ENCODE results near the gene DHRS1.
A peak's percentile ranks its signal among the peaks of the same experiment; 100 is the strongest.

The DHRS1 gene

GRCh38 chr14:24299255-24300191, at the start of gene DHRS1, which contains the start of gene NOP9:
DHRS1 (minus strand) TSS chr14:24299780; CDS start chr14:24299106, 674 bp downstream.
NOP9 (plus strand) TSS chr14:24299850; CDS start chr14:24299955, 105 bp downstream.
- peak; percentile 62 for DNase-seq (ENCODE audit: low read depth, low spot score)

DNA sequence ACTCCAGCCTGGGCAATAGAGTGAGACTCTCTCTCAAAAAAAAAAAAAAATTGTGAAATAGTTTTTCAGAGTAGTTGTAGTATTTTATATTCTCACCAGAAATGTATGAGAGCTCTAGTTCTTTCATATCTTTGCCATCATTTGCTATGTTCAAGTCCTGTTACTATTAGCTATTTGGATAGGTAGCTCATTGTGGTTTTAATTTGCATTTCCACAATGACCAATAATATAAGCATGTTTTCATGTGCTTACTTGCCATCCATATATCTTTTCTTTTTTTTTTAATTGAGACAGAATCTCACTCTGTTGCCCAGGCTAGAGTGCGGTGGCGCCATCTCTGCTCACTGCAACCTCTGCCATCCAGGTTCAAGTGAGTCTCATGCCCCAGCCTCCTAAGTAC, 48.6 kb upstream of the DHRS1 start:
- DNase-seq (ENCODE audit: low read depth, low spot score) = no peak

- DNase-seq (ENCODE audit: low read depth, low spot score) = no peak
Measured at GRCh38 chr14:24347134-24347533, 47.6 kb upstream of the DHRS1 start.

DNA sequence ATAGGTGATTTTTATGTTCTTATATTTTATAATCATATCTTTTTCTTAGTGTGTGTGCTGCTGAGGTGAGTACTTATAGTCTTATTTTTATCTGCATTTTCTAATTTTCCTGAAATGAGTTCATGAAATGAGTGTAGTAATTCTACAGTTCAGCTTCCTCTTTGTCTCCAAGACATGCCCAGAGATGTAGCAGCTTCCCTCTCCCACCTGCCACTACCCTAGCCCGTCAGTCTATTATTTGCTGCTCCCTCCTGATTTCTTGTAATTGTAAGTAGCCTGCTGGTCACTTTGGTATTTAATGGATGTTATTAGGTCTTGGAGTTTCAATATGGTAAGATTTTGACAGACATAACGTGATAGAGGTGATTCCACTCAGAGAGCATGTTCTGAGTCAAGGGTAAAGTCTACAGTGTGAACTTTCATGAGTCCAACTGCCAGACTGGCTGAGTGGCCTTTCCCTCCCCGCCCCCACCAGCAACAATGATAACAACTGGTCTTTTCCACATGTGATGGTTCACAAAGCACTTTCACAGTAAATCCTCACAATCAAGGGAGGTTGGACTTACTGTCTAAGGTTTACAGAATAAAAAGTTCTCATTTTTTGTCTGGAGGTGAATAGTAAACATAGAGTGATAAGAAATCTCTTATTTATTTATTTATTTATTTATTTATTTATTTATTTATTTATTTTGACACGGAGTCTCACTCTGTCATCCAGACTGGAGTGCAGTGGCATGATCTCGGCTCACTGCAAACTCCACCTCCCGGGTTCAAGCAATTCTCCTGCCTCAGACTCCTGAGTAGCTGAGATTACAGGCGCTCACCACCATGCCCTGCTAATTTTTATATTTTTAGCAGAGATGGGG, 44.4 kb upstream of the DHRS1 start:
- DNase-seq (ENCODE audit: low read depth, low spot score) = no peak

GRCh38 chr14:24342889-24343288, 43.3 kb upstream of the DHRS1 start:
- DNase-seq (ENCODE audit: low read depth, low spot score) = no peak

DNA sequence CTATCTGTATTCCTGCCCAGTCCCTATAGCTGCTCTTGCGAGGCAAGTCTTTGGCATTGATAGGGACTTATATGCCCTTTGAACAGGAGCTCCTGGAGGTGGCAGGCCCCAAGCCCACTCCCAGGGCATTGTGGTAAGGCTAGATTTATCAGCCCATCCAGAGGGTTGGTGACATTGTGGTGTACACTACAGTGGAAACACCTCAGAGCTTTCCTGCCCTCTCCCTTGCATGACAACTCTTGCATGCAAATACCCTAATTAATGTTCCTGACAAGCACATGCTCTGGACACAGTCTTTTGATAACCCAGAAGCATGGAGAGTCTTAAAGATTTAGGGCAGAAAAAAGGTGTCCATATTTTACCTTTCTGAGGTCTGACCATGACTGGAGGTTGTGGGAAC, 41.0 kb upstream of the DHRS1 start:
- no peak for DNase-seq (ENCODE audit: low read depth, low spot score)

DNA sequence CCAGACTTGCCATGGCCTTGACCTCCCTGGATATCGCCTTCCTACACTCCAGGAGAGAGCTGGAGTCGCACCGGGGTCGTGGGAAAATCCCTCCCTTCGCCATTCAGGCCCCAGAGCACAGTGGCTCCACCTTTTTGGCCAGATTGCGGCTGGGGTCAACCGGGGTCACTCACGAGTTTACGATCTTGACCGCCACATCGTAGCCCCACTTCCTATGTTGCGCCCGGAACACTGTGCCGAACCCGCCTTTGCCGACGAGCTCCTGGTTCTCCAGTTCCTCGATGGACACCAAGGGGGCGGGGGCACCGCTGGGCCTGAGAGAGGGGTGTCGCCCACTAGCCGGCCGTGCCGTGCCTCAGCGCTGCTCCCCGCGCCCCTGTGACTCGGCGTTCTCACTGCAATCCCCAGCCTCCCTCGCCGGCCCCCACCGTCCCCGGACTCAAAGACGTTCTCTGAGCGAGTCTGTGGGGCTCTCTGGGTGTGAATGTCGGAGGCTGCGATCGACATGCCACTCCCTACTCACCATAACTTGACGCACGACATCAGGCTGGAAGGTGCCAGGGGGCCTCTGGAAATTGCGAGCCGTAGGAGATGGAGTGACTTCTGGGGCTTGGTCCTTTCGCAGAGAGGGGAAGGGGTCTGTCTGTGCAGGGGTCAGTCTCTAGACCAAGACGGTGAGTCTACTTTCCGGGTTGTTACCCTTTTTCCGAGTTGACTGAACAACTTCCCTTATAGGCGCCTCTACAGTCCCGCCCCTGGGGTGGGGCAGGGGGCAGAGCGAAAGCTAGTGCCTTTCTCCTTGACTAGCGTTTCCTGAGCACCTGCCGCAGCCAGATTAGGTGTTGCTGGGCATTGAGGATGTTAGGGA, 39.9 kb upstream of the DHRS1 start, which contains the start of gene RIPK3:
TSS of gene RIPK3 (minus strand) at position 708 of the 868 bp plus-strand sequence. CDS start at position 543, 165 bp downstream.
- DNase-seq (ENCODE audit: low read depth, low spot score) = no peak

DNA sequence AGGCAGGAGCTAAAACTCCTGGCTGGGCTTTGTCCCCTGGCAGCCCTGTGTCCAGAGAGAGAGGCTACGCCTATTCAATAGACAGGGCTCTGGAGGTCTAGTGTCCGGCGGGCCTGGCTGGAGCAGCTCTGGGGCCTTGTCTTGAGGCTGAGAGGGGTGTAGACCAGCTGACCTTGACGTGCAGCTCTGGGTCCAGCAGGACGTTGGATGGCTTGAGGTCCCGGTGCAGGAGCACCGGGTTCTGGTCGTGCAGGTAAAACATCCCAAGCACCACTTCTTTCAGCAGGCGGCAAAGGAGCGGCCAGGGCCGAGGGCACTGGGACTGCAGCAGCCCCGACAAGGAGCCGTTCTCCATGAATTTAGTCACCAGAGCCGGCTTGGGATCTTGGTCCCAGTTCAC, 39.3 kb upstream of the DHRS1 start:
- DNase-seq (ENCODE audit: low read depth, low spot score) = no peak

GRCh38 chr14:24337824-24338175, 38.2 kb upstream of the DHRS1 start:
- no peak for DNase-seq (ENCODE audit: low read depth, low spot score)

DNA sequence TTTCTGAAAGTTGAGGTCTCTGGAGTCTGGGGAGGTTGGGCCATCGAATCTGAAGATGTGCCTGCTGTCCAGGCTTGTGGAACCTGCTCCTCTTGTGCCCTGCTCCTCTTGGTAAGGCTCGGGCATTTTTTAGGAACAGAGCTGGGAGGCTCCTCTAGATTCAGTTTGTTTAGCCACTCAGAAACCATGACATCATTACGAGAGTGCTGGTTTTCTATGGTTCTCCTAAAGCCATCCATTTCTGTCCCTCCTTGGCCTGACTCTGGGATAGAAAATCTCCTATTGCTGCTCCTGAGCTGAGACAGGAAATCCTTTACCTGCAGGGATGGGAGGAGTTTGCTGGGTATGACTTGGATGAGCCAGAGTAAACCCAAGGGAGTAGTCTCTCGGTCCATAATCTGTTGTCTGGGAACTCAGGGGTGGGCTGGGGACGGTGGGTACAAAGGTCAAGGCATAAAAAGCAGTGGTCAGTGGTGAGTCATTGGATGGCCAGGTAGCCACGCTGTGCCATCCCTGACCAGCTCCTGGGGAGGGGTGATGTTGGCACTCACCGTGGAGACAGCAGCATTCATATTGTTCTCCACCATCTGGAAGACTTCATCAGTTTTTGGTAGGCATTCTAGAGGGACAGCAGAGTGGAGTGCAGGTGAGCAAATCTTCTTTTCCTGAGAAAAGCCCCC, 37.7 kb upstream of the DHRS1 start:
- DNase-seq (ENCODE audit: low read depth, low spot score) = no peak

GRCh38 chr14:24335461-24336171, 36.0 kb upstream of the DHRS1 start:
- no peak for DNase-seq (ENCODE audit: low read depth, low spot score)

DNA sequence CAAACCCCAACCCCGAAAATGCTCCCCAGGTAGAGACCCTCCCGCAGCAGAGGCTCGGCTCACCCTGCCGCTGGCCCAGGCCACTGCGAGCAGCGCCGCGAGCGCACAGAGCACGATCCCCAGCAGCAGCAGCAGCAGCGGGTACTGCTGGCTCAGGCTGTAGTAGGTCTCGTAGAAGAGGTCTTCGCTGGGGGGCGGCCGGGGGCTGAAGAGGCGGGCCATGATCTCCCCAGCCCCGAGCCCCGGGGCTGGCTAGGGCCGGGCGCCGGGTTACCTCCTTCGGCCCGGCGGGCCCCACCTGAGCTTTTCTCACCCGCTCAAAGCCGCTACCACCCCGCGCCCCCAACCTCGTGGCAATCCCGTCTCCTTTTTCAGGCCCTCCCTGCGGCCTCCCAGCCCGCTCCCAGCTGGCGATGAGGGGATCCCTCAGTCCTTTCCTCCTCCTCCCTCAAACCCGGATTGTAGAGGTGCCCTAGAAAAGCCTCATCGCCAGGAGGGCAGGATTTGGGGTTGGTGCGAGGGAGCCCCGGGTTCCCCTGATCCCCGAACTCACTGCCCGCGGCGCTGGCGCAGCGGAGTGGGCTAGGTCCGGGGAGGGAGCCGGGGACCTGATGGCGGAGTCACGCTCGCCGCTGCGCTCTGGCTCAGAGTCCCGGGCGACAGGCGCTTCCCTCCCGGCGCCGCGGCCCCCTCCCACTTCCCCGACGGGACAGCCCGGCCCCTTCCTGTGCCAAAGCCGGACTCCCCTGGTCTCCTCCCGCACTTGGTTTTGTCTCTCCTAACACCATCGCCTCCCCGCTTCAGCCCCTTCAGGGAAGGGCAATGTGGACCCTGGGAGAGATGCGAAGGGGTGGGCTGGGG, 35.1 kb upstream of the DHRS1 start, which contains the start of gene ADCY4:
TSS of gene ADCY4 (minus strand) at position 641 of the 861 bp plus-strand sequence. CDS start at position 222, 419 bp downstream.
- DNase-seq (ENCODE audit: low read depth, low spot score) = no peak

- DNase-seq (ENCODE audit: low read depth, low spot score) = no peak
Measured at GRCh38 chr14:24332268-24332993, 32.9 kb upstream of the DHRS1 start.

DNA sequence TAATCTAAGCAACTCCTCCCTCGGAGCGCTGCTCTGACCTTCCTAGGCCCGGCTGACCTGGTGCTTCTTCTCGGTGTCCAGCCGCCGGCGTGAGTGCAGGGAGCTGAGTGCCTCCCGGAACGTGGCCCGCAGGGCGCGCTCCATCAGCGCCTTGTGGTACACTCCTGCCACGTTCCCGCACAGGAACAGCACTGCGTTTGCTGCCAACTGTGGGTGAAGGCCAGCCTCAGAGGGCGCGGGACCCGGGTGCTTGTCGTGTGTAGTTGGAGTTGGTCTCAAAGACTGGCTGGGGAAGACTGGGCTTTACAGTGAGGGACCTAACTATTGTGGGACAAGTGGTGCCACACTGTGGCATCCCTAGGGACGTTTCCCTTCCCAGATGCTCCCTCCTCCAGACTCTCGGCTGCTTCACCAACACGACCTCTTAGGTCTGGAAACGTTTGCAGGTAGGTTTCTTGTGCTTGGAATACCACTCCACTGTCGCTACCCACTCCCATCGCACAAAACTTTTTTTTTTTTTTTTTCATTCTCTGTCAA, 32.2 kb upstream of the DHRS1 start:
- no peak for DNase-seq (ENCODE audit: low read depth, low spot score)

- no peak for DNase-seq (ENCODE audit: low read depth, low spot score)
Measured at GRCh38 chr14:24330973-24331674, 31.5 kb upstream of the DHRS1 start.

DNA sequence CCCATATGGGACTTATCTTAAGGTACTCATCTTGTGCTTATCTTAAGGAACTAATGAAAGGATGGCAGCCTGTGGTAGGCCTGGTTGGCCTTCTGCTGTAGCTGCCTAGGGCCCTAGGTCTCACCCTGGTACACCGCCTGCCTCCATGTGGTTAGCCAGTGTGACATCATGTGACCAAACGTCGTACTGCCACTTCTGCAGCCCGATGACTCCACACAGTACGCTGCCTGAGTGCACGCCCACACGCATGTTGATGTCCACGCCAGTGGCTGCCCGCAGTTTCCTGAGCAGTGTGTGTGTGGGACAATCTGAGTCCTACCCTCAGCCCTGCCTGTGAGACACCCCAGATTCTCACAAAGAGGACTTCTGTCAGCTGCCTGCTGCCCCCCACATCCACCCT, 30.2 kb upstream of the DHRS1 start:
- DNase-seq (ENCODE audit: low read depth, low spot score) = no peak

GRCh38 chr14:24329073-24329663, 29.6 kb upstream of the DHRS1 start:
- no peak for DNase-seq (ENCODE audit: low read depth, low spot score)

Data from smooth muscle cell of the brain vasculature (primary cell).